LNCAP (cell line): ENCODE measurements around the gene FANCM.

Source experiments
- TF ChIP-seq, protein P1 (sequence below): fragments of 450-650 bp; IDR thresholded peaks from 2 replicates; pipeline ENCODE4 v1.5.1; 2017; ENCODE audit warnings: mild to moderate bottlenecking

The FANCM gene, protein sequence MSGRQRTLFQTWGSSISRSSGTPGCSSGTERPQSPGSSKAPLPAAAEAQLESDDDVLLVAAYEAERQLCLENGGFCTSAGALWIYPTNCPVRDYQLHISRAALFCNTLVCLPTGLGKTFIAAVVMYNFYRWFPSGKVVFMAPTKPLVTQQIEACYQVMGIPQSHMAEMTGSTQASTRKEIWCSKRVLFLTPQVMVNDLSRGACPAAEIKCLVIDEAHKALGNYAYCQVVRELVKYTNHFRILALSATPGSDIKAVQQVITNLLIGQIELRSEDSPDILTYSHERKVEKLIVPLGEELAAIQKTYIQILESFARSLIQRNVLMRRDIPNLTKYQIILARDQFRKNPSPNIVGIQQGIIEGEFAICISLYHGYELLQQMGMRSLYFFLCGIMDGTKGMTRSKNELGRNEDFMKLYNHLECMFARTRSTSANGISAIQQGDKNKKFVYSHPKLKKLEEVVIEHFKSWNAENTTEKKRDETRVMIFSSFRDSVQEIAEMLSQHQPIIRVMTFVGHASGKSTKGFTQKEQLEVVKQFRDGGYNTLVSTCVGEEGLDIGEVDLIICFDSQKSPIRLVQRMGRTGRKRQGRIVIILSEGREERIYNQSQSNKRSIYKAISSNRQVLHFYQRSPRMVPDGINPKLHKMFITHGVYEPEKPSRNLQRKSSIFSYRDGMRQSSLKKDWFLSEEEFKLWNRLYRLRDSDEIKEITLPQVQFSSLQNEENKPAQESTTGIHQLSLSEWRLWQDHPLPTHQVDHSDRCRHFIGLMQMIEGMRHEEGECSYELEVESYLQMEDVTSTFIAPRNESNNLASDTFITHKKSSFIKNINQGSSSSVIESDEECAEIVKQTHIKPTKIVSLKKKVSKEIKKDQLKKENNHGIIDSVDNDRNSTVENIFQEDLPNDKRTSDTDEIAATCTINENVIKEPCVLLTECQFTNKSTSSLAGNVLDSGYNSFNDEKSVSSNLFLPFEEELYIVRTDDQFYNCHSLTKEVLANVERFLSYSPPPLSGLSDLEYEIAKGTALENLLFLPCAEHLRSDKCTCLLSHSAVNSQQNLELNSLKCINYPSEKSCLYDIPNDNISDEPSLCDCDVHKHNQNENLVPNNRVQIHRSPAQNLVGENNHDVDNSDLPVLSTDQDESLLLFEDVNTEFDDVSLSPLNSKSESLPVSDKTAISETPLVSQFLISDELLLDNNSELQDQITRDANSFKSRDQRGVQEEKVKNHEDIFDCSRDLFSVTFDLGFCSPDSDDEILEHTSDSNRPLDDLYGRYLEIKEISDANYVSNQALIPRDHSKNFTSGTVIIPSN (N-terminal part only)

GRCh38 chr14:45135659-45136395 is at the start of gene FANCM:
FANCM (plus strand) TSS chr14:45135930; CDS start chr14:45136032, 102 bp downstream.
- TF ChIP-seq, protein P1, sequence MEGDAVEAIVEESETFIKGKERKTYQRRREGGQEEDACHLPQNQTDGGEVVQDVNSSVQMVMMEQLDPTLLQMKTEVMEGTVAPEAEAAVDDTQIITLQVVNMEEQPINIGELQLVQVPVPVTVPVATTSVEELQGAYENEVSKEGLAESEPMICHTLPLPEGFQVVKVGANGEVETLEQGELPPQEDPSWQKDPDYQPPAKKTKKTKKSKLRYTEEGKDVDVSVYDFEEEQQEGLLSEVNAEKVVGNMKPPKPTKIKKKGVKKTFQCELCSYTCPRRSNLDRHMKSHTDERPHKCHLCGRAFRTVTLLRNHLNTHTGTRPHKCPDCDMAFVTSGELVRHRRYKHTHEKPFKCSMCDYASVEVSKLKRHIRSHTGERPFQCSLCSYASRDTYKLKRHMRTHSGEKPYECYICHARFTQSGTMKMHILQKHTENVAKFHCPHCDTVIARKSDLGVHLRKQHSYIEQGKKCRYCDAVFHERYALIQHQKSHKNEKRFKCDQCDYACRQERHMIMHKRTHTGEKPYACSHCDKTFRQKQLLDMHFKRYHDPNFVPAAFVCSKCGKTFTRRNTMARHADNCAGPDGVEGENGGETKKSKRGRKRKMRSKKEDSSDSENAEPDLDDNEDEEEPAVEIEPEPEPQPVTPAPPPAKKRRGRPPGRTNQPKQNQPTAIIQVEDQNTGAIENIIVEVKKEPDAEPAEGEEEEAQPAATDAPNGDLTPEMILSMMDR, result no peak

GRCh38 chr14:45089813-45090212 is 45.9 kb upstream of the FANCM start:
- TF ChIP-seq, protein P1, result no peak

DNA sequence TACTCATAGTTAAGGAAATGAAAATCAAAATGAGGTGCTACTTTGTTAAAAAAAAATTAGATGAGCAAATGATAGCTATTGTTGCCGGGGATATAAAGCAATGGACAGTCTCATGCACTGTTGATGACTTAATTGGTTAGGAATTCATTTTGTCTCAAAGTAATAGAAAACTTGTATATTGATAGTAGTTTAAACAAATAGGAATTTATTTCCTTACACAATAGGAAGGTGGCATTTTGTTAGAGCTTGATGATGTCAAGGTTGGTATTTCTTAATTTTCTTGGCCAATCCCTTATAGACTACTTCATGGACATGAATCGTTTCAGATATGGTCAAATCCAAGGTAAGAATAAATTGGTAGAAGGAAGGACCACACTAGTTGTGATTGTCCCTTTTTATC is 44.0 kb upstream of the FANCM start:
- TF ChIP-seq, protein P1, result no peak

- TF ChIP-seq, protein P1, result no peak
These were observed 41.5 kb upstream of the FANCM start for GRCh38 chr14:45094275-45094674.

DNA sequence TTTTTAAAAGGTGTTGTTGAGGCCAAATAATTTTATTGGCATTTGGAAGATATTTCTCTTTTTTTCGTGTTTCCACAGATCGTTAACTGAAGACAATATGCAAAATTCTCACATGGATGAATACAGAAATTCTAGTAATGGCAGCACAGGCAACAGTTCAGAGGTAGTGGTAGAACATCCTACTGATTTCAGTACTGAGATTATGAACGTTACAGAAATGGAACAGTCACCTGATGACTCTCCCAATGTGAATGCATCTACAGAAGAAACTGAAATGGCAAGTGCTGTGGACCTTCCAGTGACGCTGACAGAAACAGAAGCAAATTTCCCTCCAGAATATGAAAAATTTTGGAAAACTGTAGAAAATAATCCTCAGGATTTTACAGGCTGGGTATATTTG is 40.6 kb upstream of the FANCM start:
- TF ChIP-seq, protein P1, result no peak

DNA sequence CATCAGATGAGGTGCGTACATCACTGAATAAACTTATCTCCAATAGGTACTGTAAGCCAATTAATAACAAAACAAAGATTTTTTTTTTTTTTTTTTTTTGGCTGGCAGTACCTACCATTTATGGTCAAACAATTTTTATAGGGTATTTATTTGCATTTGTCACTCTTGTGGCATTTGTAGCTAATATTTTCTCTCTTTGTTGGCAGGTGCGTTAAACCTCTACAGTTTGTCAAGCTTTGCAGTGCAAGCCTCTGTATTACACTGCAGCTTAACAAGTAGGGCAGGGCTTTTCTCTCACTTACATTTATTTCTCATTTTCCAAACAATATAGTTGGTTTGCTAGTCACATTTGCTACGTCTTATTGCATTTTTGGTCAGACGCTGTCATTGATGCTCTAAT is 39.5 kb upstream of the FANCM start:
- TF ChIP-seq, protein P1, result no peak
